DND-41 (cell line): ENCODE measurements around the gene IQGAP1.
"Not testable (repeated sequence)": the region's sequence is repeated elsewhere in the genome, so short reads cannot be mapped to it uniquely, and the experiment has no call there.

ENCODE experiments used
- ATAC-seq: fragments of 200-7000 bp; cut with Tn5 transposase; 3 replicates; pipeline ENCODE4 v1.9.1; 2021; ENCODE audit warnings: low read depth; ENCODE audit not compliant: insufficient read depth
- DNase-seq: peaks from one replicate; pipeline ENCODE4 v3.0.0-alpha.2; 2020
- H2AFZ ChIP-seq: 2 replicates; pipeline ENCODE4 v1.6.0; 2012; ENCODE audit warnings: low read depth, low read length
- H3K27ac ChIP-seq: 2 replicates; pipeline ENCODE4 v1.5.1; 2012; ENCODE audit warnings: low read length, inconsistent platforms
- H3K27me3 ChIP-seq: fragments of 200-600 bp; sonication (generic); 2 replicates; pipeline ENCODE4 v1.6.0; 2012; ENCODE audit warnings: low read length, mild to moderate bottlenecking, inconsistent platforms; ENCODE audit not compliant: insufficient read depth, poor library complexity
- H3K36me3 ChIP-seq: 2 replicates; pipeline ENCODE4 v1.5.1; 2012; ENCODE audit warnings: low read length, inconsistent platforms; ENCODE audit not compliant: insufficient read depth
- H3K4me1 ChIP-seq: 2 replicates; pipeline ENCODE4 v1.5.1; 2012; ENCODE audit warnings: mild to moderate bottlenecking, low read length; ENCODE audit not compliant: insufficient read depth
- H3K4me2 ChIP-seq: 2 replicates; pipeline ENCODE4 v1.6.0; 2012; ENCODE audit warnings: mild to moderate bottlenecking, moderate library complexity, low read length, inconsistent platforms; ENCODE audit not compliant: insufficient read depth
- H3K4me3 ChIP-seq, 2 experiments: fragments of 200-600 bp in 1 of 2; shearing (Covaris generic) in 1 of 2; 2 replicates each; pipeline ENCODE4 v1.5.1; 2012 to 2016; ENCODE audit warnings: inconsistent platforms in 2 of 2, low read length in 2 of 2, mild to moderate bottlenecking in 2 of 2, low read depth in 1 of 2, moderate library complexity in 1 of 2
- H3K79me2 ChIP-seq: 2 replicates; pipeline ENCODE4 v1.6.0; 2012; ENCODE audit warnings: low read length, inconsistent platforms; ENCODE audit not compliant: insufficient read depth
- H3K9ac ChIP-seq: 2 replicates; pipeline ENCODE4 v1.6.0; 2012; ENCODE audit warnings: low read depth, mild to moderate bottlenecking, inconsistent platforms, low read length, moderate library complexity
- H3K9me3 ChIP-seq: 2 replicates; pipeline ENCODE4 v1.5.1; 2012; ENCODE audit warnings: low read length, moderate library complexity, mild to moderate bottlenecking, inconsistent platforms; ENCODE audit not compliant: insufficient read depth, severe bottlenecking
- H4K20me1 ChIP-seq: 2 replicates; pipeline ENCODE4 v1.6.0; 2012; ENCODE audit warnings: low read length; ENCODE audit not compliant: insufficient read depth
- EZH2 ChIP-seq: IDR thresholded peaks from 3 replicates; pipeline ENCODE4 v1.6.1; 2012; ENCODE audit warnings: borderline replicate concordance, low read depth, mild to moderate bottlenecking, moderate library complexity, low read length, inconsistent platforms; ENCODE audit not compliant: severe bottlenecking
- TF ChIP-seq, protein P1 (sequence below): IDR thresholded peaks from 2 replicates; pipeline ENCODE4 v1.5.1; 2012; ENCODE audit warnings: borderline replicate concordance, low read length, moderate library complexity, mild to moderate bottlenecking; ENCODE audit not compliant: poor library complexity, severe bottlenecking; ENCODE audit errors: extremely low read depth

The IQGAP1 gene

DNA sequence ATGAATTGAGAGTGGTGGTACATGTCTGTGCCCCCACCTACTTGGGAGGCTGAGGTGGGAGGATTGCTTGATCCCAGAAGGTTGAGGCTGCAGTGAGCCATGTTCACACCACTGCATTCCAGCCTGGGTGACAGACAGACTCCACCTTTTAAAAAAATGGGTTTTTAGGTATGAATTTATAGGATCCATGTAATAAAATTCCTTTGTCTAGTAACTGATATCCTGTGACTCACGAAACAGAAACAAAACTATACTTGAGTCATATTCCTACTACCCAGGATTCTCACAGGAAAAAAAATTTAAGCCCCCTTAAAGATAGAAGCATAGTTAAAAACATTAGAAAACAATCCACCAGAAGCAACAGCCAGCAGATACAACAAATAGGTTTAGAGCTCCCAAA is 131.6 kb downstream of the IQGAP1 start:
- H3K36me3 ChIP-seq = no peaks in the 10 kb centered on the region
- H3K79me2 ChIP-seq = no peaks in the 10 kb centered on the region
- H3K27me3 ChIP-seq = no peaks in the 10 kb centered on the region
- DNase-seq = no peak
- H3K4me2 ChIP-seq = no peak overlapping the region
- H3K27ac ChIP-seq = no peak overlapping the region
- ATAC-seq = no peak
- H3K9me3 ChIP-seq = no peaks in the 10 kb centered on the region
- no peaks in the 10 kb centered on the region for H3K4me1 ChIP-seq
- H4K20me1 ChIP-seq = no peaks in the 10 kb centered on the region
- no peak overlapping the region for H3K9ac ChIP-seq
- no peak for TF ChIP-seq EZH2
- TF ChIP-seq, protein P1, sequence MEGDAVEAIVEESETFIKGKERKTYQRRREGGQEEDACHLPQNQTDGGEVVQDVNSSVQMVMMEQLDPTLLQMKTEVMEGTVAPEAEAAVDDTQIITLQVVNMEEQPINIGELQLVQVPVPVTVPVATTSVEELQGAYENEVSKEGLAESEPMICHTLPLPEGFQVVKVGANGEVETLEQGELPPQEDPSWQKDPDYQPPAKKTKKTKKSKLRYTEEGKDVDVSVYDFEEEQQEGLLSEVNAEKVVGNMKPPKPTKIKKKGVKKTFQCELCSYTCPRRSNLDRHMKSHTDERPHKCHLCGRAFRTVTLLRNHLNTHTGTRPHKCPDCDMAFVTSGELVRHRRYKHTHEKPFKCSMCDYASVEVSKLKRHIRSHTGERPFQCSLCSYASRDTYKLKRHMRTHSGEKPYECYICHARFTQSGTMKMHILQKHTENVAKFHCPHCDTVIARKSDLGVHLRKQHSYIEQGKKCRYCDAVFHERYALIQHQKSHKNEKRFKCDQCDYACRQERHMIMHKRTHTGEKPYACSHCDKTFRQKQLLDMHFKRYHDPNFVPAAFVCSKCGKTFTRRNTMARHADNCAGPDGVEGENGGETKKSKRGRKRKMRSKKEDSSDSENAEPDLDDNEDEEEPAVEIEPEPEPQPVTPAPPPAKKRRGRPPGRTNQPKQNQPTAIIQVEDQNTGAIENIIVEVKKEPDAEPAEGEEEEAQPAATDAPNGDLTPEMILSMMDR = no peak
- H3K4me3 ChIP-seq = no peak overlapping the region
- no peak overlapping the region for H2AFZ ChIP-seq

DNA sequence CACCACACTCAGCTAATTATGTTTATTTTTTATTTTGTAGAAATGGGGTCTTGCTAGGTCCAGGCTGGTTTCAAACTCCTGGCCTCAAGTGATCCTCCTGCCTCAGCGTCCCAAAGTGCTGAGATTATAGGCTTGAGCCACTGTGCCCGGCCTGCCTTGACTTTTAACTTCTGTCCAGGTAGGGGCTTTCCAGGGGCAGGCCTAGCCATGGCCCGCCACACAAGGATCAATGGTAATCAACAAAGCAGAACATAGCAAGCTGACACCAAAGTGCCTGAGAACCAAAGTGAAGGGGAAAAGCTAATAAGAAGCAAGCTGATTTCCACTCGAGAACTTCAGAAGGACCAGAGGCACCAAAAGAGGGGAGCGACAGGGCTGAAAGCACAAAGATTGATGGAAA is 132.3 kb downstream of the IQGAP1 start:
- Histone ChIP-seq H3K27ac (no peak overlapping the region), H3K9me3 (no peaks in the 10 kb centered on the region), H3K4me3 (no peak overlapping the region), H3K27me3 (no peaks in the 10 kb centered on the region), H3K36me3 (no peaks in the 10 kb centered on the region), H3K9ac (no peak overlapping the region), H3K79me2 (no peaks in the 10 kb centered on the region), H3K4me2 (no peak overlapping the region), H3K4me1 (no peaks in the 10 kb centered on the region), H2AFZ (no peak overlapping the region), H4K20me1 (no peaks in the 10 kb centered on the region)
- ATAC-seq (no peak), DNase-seq (no peak)
- TF ChIP-seq, protein P1 = no peak
- TF ChIP-seq EZH2 = no peak

DNA sequence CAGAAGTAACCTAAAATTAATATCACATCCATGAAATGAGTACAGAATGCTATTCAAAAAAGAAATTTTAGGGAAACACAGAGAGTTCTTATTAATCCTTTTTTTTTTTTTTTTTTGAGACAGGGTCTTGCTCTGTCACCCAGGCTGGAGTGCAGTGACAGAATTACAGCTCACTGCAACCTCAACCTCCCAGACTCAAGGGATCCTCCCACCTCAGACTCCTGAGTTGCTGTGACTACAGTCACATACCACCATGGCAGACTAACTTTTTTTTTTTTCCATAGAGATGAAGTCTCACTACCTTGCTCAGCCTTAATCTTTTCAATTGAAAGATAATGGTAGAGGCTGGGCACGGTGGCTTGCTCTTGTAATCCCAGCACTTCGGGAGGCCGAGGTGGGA is 135.3 kb downstream of the IQGAP1 start:
- DNase-seq = no peak

DNA sequence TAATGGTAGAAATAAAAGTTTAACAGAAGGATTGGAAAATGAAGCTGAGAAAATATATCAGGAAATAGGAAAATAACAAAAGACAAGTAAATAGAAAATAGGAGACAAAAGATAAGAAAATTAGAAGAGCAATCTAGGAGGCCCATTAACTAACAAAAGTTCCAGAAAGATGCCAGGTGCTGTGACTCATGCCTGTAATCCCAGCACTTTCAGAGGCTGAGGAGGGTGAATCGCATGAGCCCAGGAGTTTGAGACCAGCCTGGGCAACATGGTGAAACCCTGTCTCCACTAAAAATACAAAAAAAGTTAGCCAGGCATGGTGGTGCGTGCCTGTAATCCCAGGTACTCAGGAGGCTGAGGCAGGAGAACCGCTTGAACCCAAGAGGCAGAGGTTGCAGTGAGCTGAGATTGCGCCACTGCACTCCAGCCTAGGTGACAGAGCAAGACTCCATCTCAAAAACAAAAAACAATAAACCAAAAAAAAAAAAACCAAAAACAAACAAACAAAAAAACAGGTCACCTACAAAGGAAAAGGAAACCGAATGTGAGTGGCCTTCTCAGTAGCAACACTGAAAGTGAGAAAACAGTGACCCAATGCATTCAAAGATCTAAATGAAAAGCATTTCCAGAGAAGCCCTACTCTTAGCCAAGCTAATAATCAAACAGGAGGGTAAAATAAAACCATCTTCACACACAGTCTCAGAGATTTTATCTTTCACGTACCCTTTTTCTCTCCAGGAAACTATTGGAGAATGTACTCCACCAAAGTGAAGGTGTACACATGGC is 136.2 kb downstream of the IQGAP1 start:
- not testable (repeated sequence) for H2AFZ ChIP-seq, H3K9ac ChIP-seq, H3K4me2 ChIP-seq, H3K4me3 ChIP-seq, H3K27ac ChIP-seq, DNase-seq, H3K27me3 ChIP-seq, H4K20me1 ChIP-seq, H3K79me2 ChIP-seq, H3K4me1 ChIP-seq, H3K36me3 ChIP-seq, ATAC-seq, H3K9me3 ChIP-seq

More for the DNA sequence above, 135.3 kb downstream of the IQGAP1 start:
- Histone ChIP-seq H3K36me3 (no peaks in the 10 kb centered on the region), H3K27ac (no peak overlapping the region), H3K4me3 (no peak overlapping the region), H3K79me2 (no peaks in the 10 kb centered on the region), H3K27me3 (no peaks in the 10 kb centered on the region), H3K9me3 (no peaks in the 10 kb centered on the region), H3K4me1 (no peaks in the 10 kb centered on the region), H2AFZ (no peak overlapping the region), H4K20me1 (no peaks in the 10 kb centered on the region), H3K4me2 (no peak overlapping the region), H3K9ac (no peak overlapping the region)
- no peak for TF ChIP-seq EZH2
- TF ChIP-seq, protein P1 = no peak
- ATAC-seq = no peak
